Suprapubic skin (tissue), 4 donors: ENCODE measurements around the gene ATG16L2. TPM values are rescaled to one million over a fixed set of nuclear protein-coding genes. Genes with fewer than 3 reads are reported as not detected.

ENCODE experiments used
- DNase-seq, 2 donors: peaks; one replicate each; pipeline ENCODE4 v3.0.0-alpha.2; 2019; ENCODE audit warnings: low spot score in 2 of 2
- H3K27ac ChIP-seq: fragments of 200-600 bp; sonication (generic); one replicate; pipeline ENCODE4 v1.5.1; 2019
- H3K27me3 ChIP-seq: fragments of 200-600 bp; sonication (generic); one replicate; pipeline ENCODE4 v1.5.1; 2019
- H3K36me3 ChIP-seq: fragments of 200-600 bp; sonication (generic); one replicate; pipeline ENCODE4 v1.5.1; 2019
- H3K4me1 ChIP-seq: fragments of 200-600 bp; sonication (generic); one replicate; pipeline ENCODE4 v1.5.1; 2019
- H3K4me3 ChIP-seq: fragments of 200-600 bp; sonication (generic); one replicate; pipeline ENCODE4 v1.5.1; 2019; ENCODE audit warnings: mild to moderate bottlenecking
- H3K9me3 ChIP-seq: fragments of 200-600 bp; sonication (generic); one replicate; pipeline ENCODE4 v1.5.1; 2019
- CTCF ChIP-seq, 2 donors: fragments of 200-600 bp in 1 of 2; fragments of 450-650 bp in 1 of 2; sonication (generic) in 1 of 2; IDR thresholded peaks; one replicate each; pipeline ENCODE4 v1.5.1; 2016 to 2019; ENCODE audit warnings: antibody characterized with exemption in 2 of 2, mild to moderate bottlenecking in 1 of 2, moderate library complexity in 1 of 2
- EP300 ChIP-seq: sonication (generic); formaldehyde crosslinking; IDR thresholded peaks from one replicate; pipeline ENCODE4 v1.6.1; 2017; ENCODE audit warnings: antibody characterized with exemption
- POLR2A ChIP-seq, 2 donors: fragments of 450-650 bp; IDR thresholded peaks; one replicate each; pipeline ENCODE4 v1.6.1; 2017; ENCODE audit warnings: antibody characterized with exemption in 2 of 2, mild to moderate bottlenecking in 2 of 2, moderate library complexity in 2 of 2
- POLR2AphosphoS5 ChIP-seq, 3 donors: sonication (generic); formaldehyde crosslinking; IDR thresholded peaks; one replicate each; pipeline ENCODE4 v1.6.1; 2017; ENCODE audit warnings: antibody characterized with exemption in 3 of 3
- WGBS: methylation state at CpG from one replicate; pipeline ENCODE4 v1.1.5; 2018; 5-methylcytosine and 5-hydroxymethylcytosine counted together
- total RNA-seq, 4 donors: library from RNA; depleted of rRNA; stranded (reverse); fragments of >200 nt; gene quantifications; one replicate each; pipeline ENCODE4 v1.1.0, GENCODE V29; 2016

Gene ATG16L2
- total RNA-seq, 4 donors from 2014 or later = 81.9 to 231 (median 111) TPM

GRCh38 chr11:72840780-72841179 lies 26.6 kb downstream of the ATG16L2 start:
- peaks cover 30% of the 10 kb centered on the region for H3K36me3 ChIP-seq
- H3K27ac ChIP-seq = no peak overlapping the region
- no peak for DNase-seq
- TF ChIP-seq POLR2A (IDR thresholded peaks at IDR 0.05) = no peak
- no peaks in the 10 kb centered on the region for H3K9me3 ChIP-seq
- H3K4me1 ChIP-seq = peaks cover 7% of the 10 kb centered on the region
- no peaks in the 10 kb centered on the region for H3K27me3 ChIP-seq
- 90% methylated on average over 4 of the region's 4 CpGs for WGBS
- no peak overlapping the region for H3K4me3 ChIP-seq

GRCh38 chr11:72841397-72841796 lies 27.2 kb downstream of the ATG16L2 start:
- Histone ChIP-seq H3K4me3 (no peak overlapping the region), H3K4me1 (peaks cover 1% of the 10 kb centered on the region), H3K27ac (no peak overlapping the region), H3K9me3 (no peaks in the 10 kb centered on the region), H3K27me3 (no peaks in the 10 kb centered on the region), H3K36me3 (peaks cover 30% of the 10 kb centered on the region)
- TF ChIP-seq CTCF (IDR thresholded peaks at IDR 0.05) (no peak), POLR2AphosphoS5 (IDR thresholded peaks at IDR 0.05) (no peak), EP300 (no peak), POLR2A (IDR thresholded peaks at IDR 0.05) (no peak)
- 91% methylated on average over 7 of the region's 7 CpGs for WGBS
- DNase-seq = no peak

- H3K36me3 ChIP-seq = peaks cover 30% of the 10 kb centered on the region
- H3K4me3 ChIP-seq = no peak overlapping the region
- 75% methylated on average over 5 of the region's 5 CpGs for WGBS
Measured at GRCh38 chr11:72842126-72842525, 27.9 kb downstream of the ATG16L2 start.

GRCh38 chr11:72842653-72843330 lies 28.6 kb downstream of the ATG16L2 start:
- TF ChIP-seq CTCF (IDR thresholded peaks at IDR 0.05) (no peak), EP300 (no peak), POLR2A (IDR thresholded peaks at IDR 0.05) (no peak), POLR2AphosphoS5 (IDR thresholded peaks at IDR 0.05) (no peak)
- Histone ChIP-seq H3K4me3 (no peak overlapping the region), H3K9me3 (no peaks in the 10 kb centered on the region), H3K4me1 (no peaks in the 10 kb centered on the region), H3K27me3 (no peaks in the 10 kb centered on the region), H3K27ac (no peak overlapping the region), H3K36me3 (peaks cover 24% of the 10 kb centered on the region)
- 81% methylated on average over 14 of the region's 14 CpGs for WGBS
- DNase-seq = no peak

More at GRCh38 chr11:72842126-72842525, 27.9 kb downstream of the ATG16L2 start:
- no peaks in the 10 kb centered on the region for H3K4me1 ChIP-seq
- TF ChIP-seq POLR2A (IDR thresholded peaks at IDR 0.05) (no peak), POLR2AphosphoS5 (IDR thresholded peaks at IDR 0.05) (no peak), CTCF (IDR thresholded peaks at IDR 0.05) (no peak), EP300 (no peak)
- no peak overlapping the region for H3K27ac ChIP-seq
- H3K9me3 ChIP-seq = no peaks in the 10 kb centered on the region
- no peak for DNase-seq
- no peaks in the 10 kb centered on the region for H3K27me3 ChIP-seq

- no peak for DNase-seq
- H3K4me3 ChIP-seq = no peak overlapping the region
- no peak overlapping the region for H3K27ac ChIP-seq
- no peaks in the 10 kb centered on the region for H3K9me3 ChIP-seq
- no peak for TF ChIP-seq POLR2AphosphoS5 (IDR thresholded peaks at IDR 0.05)
- no peak for TF ChIP-seq EP300
- TF ChIP-seq CTCF (IDR thresholded peaks at IDR 0.05) = no peak
- no peak for TF ChIP-seq POLR2A (IDR thresholded peaks at IDR 0.05)
- no peaks in the 10 kb centered on the region for H3K27me3 ChIP-seq
- 44% methylated on average over 4 of the region's 4 CpGs for WGBS
- peaks cover 18% of the 10 kb centered on the region for H3K36me3 ChIP-seq
- H3K4me1 ChIP-seq = no peaks in the 10 kb centered on the region
Measured at GRCh38 chr11:72844356-72844755, 30.1 kb downstream of the ATG16L2 start.
